Cerebellar cortex (tissue), 1 donor: ENCODE measurements around the gene SNX24.
"Not testable (repeated sequence)": the region's sequence is repeated elsewhere in the genome, so short reads cannot be mapped to it uniquely, and the experiment has no call there.

ENCODE experiments used
- DNase-seq: peaks from one replicate; pipeline ENCODE4 v3.0.0-alpha.2; 2015; ENCODE audit warnings: low spot score

Gene SNX24

DNA sequence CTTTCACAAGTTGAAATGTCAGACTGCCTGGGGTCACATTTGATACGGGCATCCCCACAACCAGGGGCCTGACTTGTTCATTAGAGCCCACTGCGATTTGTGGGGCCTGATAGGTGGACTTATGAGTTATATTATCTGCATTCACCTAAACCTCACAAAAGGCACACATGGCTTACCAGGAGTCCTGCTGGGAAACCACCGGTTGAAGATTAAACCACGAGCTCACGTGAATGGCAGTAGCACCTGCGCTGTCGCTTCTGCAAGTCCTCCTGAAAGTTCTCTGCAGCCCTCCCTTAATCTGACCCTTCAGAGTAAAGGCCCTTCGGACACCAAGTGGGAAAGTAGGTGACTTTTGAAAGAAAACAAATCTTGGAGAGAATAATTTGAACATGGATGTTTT lies 122.2 kb downstream of the SNX24 start:
- DNase-seq: no peak

DNA sequence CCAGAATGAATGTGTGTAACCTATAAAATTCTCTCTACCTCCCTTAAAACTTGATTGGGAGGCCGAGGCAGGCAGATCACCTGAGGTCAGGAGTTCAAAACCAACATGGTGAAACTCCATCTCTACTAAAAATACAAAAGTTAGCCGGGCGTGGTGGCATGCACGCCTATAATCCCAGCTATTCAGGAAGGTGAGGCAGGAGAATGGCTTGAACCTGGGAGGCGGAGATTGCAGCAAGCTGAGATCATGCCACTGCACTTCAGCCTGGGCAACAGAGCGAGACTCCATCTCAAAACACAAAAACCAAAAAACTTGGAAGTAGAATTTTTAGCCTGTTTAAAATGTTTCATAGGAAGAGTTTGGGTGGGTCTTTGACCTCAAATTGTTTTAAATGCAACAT lies 122.6 kb downstream of the SNX24 start:
- not testable (repeated sequence) for DNase-seq

DNA sequence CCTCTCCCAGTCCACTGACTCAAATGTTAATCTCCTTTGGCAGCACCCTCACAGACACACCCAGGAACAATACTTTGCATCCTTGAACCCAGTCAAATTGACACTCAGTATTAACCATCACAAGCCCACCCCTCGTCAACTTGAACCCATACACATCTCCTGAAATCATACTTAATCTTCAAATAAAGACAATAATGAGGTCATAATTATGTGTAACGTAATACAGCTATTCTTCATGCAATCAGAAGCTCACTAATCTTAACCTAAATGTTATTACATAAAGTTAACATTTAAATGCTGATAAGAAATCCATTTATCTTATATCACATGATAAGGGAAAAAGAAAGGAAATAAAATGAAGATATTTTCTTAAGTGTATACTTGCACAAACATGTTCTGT lies 125.9 kb downstream of the SNX24 start:
- DNase-seq: no peak

DNA sequence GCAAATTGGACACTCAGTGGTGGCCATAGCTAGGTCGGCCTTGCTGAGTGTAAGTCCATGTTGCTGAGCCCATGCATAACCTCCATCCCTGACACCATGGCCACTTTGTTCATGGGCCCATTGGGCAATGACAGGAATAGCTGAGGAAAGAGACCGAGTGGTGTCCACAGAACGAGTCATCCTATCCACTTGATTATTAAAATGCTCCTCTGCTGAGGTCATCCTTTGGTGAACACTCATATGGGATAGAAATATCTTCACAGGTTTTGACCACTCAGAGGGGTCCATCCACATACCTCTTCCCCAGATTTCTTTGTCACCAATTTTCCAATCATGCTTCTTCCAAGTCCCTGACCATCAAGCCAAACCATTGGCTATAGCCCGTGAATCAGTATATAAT lies 127.5 kb downstream of the SNX24 start:
- no peak for DNase-seq

DNA sequence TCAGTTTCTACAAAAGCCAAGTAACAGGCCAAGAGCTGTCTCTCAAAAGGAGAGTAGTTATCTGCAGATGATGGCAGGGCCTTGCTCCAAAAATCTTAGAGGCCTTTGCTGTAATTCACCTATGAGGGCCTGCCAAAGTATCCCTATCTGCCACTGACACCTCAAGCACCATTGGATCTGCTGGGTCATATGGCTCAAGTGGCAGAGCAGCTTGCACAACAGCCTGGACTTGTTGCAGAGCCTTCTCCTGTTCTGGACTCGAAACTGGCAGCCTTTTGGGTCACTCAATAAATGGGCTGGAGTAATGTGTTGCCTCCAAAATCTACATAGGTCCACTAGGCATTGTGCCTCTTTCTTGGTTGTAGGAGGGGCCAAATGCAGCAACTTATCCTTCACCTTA lies 128.3 kb downstream of the SNX24 start:
- DNase-seq: not testable (repeated sequence)

DNA sequence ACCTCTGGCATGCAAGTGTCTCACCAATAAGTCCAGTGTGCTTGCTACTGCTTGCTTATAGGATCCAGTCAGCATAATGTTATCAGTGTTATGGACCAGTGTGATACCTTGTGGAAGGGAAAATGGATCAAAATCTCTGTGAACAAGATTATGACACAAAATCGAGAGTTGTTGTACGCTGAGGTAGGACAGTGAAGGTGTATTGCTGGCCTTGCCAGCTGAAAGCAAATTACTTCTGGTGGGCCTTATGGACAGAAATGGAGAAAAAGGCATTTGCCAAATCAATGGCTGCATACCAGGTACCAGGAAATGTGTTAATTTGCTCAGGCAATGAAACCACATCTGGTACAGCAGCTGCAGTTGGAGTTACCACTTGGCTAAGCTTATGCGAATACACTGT lies 128.8 kb downstream of the SNX24 start:
- DNase-seq: not testable (repeated sequence)

DNA sequence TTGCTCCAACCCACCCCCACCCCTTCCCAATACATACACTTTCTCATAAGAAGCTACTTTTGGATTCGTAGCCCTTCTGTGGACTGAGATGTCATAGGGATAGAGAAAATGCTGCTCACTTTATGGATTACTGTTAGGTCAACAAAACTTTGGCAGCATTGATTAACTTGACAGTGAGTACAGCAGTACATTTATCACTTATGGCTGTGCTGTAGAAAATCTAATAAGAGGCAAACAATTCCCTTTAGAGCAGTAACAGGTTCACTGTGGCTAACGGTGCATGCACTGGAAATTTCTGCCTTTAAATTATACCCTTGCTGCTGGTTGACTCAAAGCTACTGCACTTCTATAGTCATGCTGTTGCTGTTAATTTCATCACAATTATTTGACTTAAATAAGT lies 131.9 kb downstream of the SNX24 start:
- no peak for DNase-seq

DNA sequence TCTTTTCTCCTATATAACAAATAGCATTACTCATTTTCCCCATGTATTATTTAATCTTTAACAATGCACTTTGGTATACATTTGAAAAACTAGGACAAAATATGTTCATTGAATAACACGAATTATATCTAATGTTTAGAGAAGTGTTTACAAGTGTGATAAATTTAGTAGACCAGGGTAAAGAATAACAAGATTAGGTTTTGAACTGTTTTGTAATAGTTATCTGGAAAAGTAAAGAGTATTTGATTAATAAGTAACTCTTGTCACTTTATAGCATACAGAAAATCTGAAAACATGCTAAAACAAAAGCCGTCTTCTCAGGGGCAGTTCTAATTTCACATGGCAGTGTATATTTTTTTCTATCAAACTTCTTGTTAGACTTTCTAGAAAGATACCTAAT lies 132.7 kb downstream of the SNX24 start:
- no peak for DNase-seq

DNA sequence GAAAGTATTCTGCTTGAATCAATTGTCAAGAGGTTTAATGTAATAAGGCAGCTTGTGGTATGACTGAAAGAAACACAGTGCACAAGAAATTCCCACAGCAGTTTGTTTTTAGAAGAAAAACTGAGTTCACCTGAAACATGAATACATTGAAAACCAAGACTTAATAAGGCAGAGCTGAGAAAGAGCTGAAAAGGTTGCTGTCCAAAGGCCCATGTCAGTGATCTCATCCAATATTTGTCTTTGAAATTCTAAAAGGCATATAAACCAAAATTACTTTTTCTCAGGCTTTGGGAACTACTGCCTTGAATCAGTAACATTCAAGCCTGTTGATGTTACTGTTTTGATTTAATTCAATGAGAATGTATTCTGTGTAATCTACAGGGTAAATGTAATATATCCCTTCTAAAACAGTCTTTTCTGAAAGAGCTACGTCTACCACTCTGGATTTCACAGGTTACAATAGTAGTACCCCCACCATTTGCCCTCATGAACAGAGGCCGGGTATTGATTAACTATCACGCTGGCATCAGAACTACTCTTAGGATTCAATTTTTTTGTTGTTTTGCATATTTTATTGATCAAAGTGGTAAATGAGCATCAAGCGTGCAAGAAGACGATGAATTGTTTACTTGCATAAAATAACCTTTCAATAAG lies 133.4 kb downstream of the SNX24 start:
- DNase-seq: no peak

DNA sequence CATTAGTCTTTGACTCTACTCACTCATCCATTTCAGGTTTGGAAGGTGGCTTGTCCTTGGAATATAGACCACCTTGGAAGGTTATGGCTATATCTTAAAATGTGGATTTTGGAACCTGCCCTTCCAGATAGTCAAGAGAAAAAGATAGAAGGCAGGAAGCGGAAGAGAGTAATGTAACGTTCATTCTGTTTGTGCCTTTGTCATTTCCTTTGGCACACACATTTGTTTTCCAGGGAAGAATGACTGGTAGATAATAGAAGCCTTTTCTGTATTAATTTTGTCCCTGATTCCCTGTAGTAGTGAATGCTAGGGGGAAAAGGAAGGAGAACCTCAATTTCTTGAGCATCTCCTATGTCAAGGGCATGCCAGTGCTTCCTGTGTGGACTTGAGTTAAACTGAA lies 136.4 kb downstream of the SNX24 start:
- no peak for DNase-seq

DNA sequence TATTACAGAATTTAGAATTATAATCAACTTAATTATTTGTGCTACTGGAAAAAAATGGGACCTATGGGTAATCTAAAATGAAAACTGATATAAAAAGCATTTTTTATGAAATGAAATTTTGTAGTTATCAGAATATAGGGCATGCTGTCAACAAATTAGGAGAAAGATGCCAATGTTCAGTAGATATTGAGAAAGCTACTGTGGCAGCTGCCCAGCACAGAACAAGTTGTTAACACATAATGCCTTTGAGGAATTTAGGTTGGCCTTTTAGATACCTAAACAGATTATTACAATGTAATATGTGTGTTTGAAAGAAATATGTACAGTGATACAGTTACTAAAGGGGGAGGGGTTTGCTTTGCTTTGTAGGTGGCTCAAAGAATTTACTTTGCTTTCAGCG lies 137.0 kb downstream of the SNX24 start:
- no peak for DNase-seq

DNA sequence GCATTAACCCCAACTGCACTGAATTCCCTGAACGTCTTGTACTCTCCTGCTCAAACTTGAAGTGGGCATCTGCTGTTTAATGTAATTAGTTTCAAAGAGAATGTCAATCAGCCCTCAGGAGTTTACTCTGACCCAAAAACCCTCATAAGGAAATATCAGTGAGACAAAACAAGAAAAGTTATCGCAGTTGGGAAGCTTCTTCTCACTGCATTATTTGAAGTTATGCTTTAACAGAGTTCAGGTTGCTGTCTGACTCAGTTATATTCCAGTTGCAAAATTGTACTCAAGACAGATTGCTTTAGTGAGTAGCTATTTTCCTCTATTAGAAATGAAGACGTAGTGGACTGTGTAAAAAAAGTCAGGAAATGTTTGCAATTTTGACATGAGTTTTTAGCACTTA lies 139.0 kb downstream of the SNX24 start:
- DNase-seq: no peak

DNA sequence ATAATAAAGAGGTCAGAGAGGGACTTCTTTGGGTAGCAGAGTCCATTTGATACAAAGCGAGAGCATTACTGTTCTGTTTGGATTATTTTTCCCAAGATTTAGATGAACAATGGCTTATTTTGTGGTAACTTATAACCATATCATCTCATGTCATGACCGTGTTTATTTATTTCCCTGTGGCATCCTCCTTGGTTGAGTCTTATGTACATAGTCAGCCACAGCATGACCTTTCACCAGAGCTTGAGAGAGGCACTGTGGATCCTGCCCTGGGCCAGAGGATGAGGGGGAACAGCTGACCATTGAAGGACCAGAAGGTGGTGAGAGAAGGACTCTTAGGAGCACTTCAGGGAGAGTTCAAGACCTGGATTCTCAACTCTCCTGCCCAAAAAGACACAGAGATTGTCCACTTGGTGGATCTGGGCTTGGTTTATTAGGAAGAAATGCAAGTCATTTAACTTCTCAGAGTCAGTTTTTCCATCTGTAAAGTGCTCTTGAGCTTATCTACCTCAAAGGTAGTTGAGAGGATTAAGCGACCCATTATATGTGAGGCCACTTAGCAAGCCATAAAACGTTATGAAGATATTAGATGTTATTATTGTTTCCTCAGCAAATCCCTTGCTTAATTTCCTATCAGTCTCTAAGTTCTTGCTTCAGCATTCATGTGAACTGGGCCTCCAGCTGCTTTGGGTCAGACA lies 139.7 kb downstream of the SNX24 start:
- no peak for DNase-seq

DNA sequence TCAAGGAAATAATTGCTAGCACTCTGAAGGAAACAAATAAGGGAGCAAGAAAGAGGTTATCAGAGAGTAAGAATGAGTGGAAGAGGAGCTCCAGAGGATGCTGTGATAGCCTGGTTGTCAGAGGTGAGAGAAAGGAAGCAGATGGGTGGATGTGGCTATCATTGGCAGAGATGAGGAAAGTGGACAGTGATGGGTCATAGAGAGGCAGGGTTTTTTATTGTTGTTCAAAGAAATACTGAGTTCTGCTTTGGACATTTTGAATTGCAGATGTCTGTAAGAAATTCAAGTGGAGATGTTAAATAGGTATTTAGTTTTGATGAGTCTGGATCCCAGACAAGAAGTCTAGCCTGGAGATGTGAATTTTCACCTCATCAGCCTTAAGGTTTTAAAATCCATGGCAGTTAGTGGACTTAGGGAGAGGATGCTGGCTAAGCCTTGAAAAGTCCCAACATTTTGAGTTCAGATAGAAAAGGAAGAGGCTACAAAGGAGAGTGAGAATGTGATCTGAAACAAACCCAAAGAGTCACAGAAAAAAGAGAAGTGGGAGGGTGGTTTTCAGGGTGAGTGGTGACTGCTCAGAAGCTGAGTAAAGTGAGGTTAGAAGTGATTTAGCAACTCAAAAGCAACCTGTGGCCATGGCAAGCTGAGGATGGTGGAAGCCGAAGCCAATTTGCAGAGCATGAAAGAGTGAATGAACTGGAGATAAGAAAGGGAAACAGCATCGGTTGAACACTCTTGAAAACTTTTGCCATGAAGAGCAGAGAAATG lies 140.7 kb downstream of the SNX24 start:
- DNase-seq: no peak

DNA sequence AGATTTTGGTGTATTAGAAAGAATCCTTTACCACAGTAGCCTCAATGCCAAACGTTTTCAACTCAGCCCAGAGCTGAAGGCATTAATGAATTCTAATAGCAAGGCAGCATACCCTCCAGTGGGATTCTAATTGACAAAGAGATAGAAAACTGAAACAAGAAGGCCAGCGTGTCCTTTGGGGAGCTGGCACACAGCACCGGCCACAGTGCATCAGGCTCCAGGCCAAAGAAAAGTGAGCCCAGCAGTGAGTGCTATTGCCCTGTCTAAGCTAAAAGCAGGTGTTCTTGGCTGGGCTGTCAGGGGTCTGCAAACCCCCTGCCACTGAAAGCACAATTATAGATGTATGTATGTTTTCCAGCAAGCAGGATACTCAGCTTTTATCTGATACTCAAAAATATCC lies 150.7 kb downstream of the SNX24 start:
- DNase-seq: peak; percentile 6

DNA sequence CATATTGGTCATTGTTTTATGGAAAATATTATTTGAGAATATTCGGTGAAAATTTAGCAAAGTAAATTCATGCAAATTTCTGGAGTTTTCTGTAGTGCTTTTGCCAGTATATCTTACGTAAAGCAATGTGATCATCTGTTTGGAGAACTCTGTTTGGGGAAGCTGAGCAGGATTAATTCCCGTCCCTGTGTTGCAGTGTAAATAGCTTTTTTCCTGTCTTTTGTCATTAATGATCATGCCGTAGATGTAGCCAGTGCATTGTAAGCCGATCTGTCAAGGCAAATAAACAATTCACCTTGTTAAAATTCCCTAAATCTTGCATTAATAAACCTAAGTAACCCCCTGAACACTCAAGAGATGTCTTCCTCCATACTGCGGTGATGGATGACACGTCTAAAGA lies 151.9 kb downstream of the SNX24 start:
- DNase-seq: no peak

DNA sequence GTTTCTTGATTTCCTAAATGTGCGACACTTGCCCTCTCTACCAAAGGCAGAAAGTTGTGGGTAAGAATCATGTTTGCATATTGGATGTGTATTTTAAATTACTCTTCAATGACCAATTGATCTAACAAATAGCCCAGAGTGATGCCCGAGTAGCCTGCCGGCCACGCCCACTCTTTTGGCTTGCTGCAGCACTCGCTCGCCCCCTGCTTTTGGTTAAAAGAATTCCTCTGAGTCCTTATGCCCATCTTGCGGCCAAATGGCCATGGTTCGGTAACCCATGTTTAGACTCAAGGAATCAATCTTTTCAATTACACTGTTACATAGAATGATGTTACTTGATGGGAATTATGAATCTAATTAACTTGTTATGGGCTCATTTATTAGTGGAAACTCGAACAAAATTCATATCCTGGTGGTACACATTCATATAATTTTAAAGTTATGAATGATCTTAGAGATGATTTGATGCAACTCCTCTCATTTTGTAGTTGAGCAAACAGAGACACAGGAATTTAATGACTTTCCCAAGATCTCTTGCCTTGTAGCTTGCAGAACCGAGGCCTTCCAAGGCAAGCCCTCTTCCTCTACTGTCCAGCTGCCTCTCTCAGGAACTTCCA lies 154.6 kb downstream of the SNX24 start:
- peak; percentile 44 for DNase-seq

DNA sequence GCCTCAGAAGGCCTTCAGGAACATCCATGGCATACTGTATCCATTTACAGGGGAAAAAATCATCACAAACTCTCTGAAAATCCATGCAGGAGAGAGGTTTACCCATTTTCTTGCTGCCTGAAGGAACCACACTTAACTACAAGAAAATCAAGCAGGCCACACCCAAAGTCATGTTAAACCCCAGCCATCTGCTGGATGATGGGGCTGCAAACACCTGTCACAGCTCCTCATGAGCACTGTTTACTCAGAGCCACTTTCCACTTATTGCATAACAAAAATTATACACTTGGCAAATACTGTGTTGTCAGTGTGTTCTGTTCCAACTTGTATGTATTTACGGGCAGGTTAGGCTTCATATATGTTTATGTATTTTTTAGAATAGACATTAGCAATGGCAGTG lies 155.3 kb downstream of the SNX24 start:
- DNase-seq: no peak

DNA sequence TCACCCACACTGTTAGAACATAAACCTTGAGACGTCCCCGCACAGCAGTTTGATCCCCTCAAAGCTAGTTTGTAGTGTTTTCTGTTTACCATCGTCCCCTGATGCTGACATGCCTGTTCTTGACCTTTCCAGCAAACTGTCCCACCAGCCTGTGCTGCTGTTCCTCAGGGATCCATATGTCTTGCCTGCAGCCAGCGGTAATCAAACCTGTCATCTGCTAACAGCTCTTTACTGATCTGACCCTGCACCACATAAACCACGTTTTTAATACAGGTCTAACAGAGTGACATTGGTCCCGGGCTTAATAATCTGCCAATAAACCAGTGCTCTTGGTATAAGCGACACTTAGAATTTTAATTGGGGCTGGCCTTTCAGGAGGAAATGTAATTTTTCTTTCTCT lies 156.4 kb downstream of the SNX24 start:
- DNase-seq: no peak

DNA sequence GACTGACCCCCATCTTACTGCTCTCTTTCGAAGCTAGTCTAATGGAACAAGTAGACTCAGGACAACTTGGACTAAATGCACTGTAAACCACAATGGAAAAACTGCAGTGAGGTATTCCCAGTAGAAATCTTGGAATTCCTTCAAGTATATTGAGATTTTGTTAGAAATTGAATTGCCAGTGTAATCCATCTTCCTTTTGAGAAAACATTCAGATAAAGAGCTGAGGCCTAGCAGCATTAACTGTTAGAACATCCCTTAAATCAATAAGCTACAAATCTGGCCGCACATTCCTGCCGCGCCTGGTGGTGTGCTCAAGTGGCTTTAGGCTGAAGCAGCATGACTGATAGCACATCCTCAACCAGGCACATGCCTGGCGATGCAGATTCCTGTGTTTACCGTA lies 161.8 kb downstream of the SNX24 start:
- no peak for DNase-seq

DNA sequence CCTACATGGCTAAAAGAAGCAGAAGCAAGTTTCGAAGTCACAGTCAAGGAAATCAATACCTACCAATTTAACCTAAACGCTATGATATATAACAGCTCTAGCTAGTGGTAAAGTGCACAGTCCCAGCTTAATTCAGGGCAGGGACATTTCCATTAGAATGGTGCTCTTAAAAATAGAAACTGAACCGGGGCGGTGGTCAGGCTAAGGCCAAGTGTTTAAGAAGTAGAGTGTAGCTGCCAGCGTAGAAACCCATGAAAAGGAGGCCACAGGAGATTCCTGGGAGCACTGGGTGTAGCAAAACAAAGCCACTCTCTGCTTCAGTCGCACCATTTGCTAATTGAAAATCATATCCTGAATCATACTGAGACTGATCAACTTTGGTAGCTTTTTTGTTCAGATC lies 162.3 kb downstream of the SNX24 start:
- DNase-seq: no peak

DNA sequence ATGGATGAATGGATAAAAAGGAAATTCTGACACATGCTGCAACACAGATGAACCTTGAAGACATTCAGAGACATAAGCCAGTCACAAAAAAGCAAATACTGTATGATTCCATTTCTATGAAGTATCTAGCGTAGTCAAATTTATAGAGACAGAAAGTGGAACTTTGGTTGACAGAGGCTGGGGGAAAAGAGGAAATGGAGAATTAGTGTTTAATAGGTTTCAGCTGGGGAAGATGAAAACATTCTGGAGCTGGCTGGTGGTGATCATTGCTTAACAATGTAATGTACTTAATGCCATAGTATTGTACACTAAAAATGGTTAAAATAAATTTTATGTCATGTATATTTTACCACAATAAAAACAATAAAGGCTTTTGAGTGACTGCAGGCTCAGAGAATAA lies 166.9 kb downstream of the SNX24 start:
- no peak for DNase-seq

DNA sequence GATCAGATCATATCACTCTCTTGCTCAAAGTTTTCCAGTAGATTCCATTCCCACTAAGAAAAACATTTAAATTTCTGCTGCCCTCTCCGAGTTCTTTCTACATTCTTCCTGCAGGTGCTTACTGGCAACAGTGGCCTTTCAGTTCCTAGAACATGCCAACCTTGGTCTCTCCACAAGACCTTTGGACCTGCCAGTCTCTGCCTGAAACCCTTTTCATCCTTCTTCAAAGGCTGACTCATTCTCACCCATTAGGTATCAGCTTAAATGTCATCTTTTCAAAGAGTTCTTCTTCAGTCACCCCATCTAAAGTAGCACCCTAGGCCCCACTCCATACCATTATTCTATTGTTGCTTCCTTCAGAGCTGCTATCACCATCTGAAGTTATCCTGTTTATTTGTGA lies 169.3 kb downstream of the SNX24 start:
- no peak for DNase-seq
